Testis (tissue), 2 donors: Measurements from ENCODE around the gene LPIN1.

Source experiments
- POLR2A ChIP-seq: fragments of 450-650 bp; IDR thresholded peaks from one replicate; pipeline ENCODE4 v1.6.1; 2017; ENCODE audit warnings: antibody characterized with exemption, mild to moderate bottlenecking, moderate library complexity
- TF ChIP-seq, protein P1 (sequence below), 3 experiments: fragments of 450-650 bp in 2 of 3; fragments of 200-600 bp in 1 of 3; sonication (generic) in 1 of 3; IDR thresholded peaks; one replicate each; pipeline ENCODE4 v1.5.1; 2016 to 2019; ENCODE audit warnings: antibody characterized with exemption in 3 of 3, mild to moderate bottlenecking in 2 of 3, moderate library complexity in 1 of 3

DNA sequence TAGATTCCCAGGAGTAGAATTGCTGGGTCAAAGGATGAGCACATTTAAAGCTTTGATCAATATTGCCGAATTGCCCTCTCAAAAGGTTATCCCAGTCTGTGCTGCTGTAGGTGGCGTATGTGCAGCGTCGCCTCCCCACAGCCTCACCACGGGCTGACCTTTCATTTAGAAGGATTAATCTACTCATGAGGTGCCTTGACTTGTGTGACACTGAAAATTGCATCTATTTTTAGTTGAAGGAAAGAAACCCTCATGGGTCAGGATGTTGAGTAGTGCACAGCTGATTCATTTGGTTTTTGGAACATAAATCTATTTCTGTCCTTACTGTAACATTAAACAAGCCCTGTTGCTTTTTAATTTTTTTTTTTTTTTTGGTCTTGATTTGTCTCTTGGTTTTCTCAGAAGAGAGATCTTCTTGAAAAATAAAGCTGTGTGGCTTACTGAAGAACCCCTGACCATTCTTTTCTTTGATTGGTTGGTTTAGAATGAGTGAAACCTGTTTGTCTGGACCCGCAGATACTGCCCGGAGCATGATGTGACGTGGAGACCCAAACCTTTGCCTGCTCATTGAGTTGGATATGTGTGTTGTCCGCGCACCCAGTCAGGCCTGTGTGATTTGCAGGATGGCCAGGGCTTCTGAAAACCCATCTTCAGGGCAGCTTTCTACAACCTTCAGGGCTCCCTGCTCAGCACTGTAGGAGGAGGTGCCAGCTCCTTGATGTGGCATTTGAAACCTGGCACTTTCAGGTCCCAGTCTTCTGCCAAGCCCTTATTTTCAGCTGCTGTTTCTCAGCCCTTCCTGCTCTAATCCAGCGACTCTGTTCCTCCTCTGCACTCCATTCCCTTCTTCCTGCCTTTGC lies 61.0 kb downstream of the LPIN1 start:
- TF ChIP-seq, protein P1, sequence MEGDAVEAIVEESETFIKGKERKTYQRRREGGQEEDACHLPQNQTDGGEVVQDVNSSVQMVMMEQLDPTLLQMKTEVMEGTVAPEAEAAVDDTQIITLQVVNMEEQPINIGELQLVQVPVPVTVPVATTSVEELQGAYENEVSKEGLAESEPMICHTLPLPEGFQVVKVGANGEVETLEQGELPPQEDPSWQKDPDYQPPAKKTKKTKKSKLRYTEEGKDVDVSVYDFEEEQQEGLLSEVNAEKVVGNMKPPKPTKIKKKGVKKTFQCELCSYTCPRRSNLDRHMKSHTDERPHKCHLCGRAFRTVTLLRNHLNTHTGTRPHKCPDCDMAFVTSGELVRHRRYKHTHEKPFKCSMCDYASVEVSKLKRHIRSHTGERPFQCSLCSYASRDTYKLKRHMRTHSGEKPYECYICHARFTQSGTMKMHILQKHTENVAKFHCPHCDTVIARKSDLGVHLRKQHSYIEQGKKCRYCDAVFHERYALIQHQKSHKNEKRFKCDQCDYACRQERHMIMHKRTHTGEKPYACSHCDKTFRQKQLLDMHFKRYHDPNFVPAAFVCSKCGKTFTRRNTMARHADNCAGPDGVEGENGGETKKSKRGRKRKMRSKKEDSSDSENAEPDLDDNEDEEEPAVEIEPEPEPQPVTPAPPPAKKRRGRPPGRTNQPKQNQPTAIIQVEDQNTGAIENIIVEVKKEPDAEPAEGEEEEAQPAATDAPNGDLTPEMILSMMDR (IDR thresholded peaks at IDR 0.05), result no peak
- TF ChIP-seq POLR2A, result no peak
